Left lung (tissue), 10 donors: ENCODE results near the gene PPP1R9B. TPM values are rescaled to one million over a fixed set of nuclear protein-coding genes. Genes with fewer than 3 reads are reported as not detected.

Source experiments
- ATAC-seq: fragments of 200-7000 bp; cut with Tn5 transposase; one replicate; pipeline ENCODE4 v1.9.1; 2020; ENCODE audit warnings: moderate library complexity
- DNase-seq, 4 donors: peaks; one replicate each; pipeline ENCODE4 v3.0.0-alpha.2; 2013 to 2020
- H3K27ac ChIP-seq, 2 donors: fragments of 200-600 bp; sonication (generic) in 1 of 2; one replicate each; pipeline versions ENCODE4 v1.5.0 to v1.8.0; 2020 to 2021
- H3K27me3 ChIP-seq, 2 donors: fragments of 200-600 bp; sonication (generic) in 1 of 2; one replicate each; pipeline versions ENCODE4 v1.5.0 to v1.8.0; 2020 to 2021
- H3K36me3 ChIP-seq, 2 donors: fragments of 200-600 bp; sonication (generic) in 1 of 2; one replicate each; pipeline versions ENCODE4 v1.5.0 to v1.8.0; 2020 to 2021
- H3K4me1 ChIP-seq, 2 donors: fragments of 200-600 bp; one replicate each; pipeline ENCODE4 v1.8.0; 2021
- H3K4me3 ChIP-seq, 2 donors: fragments of 200-600 bp; sonication (generic) in 1 of 2; one replicate each; pipeline versions ENCODE4 v1.5.0 to v1.8.0; 2020 to 2021; ENCODE audit warnings: mild to moderate bottlenecking in 1 of 2
- H3K9me3 ChIP-seq, 2 donors: fragments of 200-600 bp; sonication (generic) in 1 of 2; one replicate each; pipeline versions ENCODE4 v1.5.0 to v1.8.0; 2020 to 2021
- intact Hi-C, 2 donors: fragments of 100-400 bp; cut with DNase I; formaldehyde crosslinking; loops; one replicate each; pipeline versions ENCODE4 v1.11.2 to v1.14.2; 2022
- polyA plus RNA-seq, 6 donors: library from polyadenylated mRNA; unstranded; fragments of 120-200 nt; gene quantifications; one replicate each; pipeline ENCODE4 v1.2.1, GENCODE V29; 2013; ENCODE audit not compliant: insufficient read length in 6 of 6
- total RNA-seq, 2 donors: library from RNA; stranded (reverse); fragmentation: NEBNext Ultra II Directional; extraction: Animal tissue kit (Norgen Biotek cat#: 25700); gene quantifications; one replicate each; pipeline ENCODE4 v1.2.1, GENCODE V29; 2021
- TF ChIP-seq, protein P1 (sequence below), 2 donors: fragments of 200-600 bp; sonication (generic) in 1 of 2; IDR thresholded peaks; one replicate each; pipeline versions ENCODE4 v1.5.0 to v1.8.0; 2021; ENCODE audit warnings: antibody characterized with exemption in 2 of 2
- donor health status: DM: no; HTN: yes; CAD: no.
- donor health status: DM: no; HTN: no; CAD: no.

PPP1R9B gene
- total and polyA plus RNA-seq, 8 donors: 53.4 to 86.6 (median 67.3) TPM

DNA sequence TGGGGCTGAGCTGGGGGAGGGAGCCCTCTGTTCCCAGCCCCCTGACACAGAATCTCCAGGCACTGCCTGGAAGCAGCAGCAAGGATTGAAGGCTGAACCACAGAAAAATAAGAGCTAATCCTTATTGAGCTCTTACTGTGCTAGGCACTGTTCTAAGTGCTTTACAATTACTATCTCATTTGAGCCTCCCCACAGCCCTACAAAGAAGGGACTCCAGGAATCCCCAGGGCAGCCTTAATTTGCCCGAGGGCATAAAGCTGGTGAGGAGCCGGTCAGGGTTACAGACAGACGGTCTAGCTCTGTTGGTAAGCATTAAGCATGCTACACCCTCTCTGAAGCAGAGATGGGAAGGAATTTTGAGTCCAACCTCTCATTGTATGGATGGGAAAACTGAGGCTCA, 27.5 kb downstream of the PPP1R9B start:
- H3K9me3 ChIP-seq: no peaks in the 10 kb centered on the region
- intact Hi-C loops: no loop called here
- DNase-seq (no peak), ATAC-seq (no peak)
- H3K4me1 ChIP-seq: peaks cover 0 to 10% of the 10 kb centered on the region in 2 donors
- H3K4me3 ChIP-seq: no peak overlapping the region
- no peak overlapping the region for H3K27ac ChIP-seq
- peaks cover 0 to 43% of the 10 kb centered on the region in 2 donors for H3K27me3 ChIP-seq
- no peaks in the 10 kb centered on the region for H3K36me3 ChIP-seq
- TF ChIP-seq, protein P1, sequence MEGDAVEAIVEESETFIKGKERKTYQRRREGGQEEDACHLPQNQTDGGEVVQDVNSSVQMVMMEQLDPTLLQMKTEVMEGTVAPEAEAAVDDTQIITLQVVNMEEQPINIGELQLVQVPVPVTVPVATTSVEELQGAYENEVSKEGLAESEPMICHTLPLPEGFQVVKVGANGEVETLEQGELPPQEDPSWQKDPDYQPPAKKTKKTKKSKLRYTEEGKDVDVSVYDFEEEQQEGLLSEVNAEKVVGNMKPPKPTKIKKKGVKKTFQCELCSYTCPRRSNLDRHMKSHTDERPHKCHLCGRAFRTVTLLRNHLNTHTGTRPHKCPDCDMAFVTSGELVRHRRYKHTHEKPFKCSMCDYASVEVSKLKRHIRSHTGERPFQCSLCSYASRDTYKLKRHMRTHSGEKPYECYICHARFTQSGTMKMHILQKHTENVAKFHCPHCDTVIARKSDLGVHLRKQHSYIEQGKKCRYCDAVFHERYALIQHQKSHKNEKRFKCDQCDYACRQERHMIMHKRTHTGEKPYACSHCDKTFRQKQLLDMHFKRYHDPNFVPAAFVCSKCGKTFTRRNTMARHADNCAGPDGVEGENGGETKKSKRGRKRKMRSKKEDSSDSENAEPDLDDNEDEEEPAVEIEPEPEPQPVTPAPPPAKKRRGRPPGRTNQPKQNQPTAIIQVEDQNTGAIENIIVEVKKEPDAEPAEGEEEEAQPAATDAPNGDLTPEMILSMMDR (IDR thresholded peaks at IDR 0.05): no peak

DNA sequence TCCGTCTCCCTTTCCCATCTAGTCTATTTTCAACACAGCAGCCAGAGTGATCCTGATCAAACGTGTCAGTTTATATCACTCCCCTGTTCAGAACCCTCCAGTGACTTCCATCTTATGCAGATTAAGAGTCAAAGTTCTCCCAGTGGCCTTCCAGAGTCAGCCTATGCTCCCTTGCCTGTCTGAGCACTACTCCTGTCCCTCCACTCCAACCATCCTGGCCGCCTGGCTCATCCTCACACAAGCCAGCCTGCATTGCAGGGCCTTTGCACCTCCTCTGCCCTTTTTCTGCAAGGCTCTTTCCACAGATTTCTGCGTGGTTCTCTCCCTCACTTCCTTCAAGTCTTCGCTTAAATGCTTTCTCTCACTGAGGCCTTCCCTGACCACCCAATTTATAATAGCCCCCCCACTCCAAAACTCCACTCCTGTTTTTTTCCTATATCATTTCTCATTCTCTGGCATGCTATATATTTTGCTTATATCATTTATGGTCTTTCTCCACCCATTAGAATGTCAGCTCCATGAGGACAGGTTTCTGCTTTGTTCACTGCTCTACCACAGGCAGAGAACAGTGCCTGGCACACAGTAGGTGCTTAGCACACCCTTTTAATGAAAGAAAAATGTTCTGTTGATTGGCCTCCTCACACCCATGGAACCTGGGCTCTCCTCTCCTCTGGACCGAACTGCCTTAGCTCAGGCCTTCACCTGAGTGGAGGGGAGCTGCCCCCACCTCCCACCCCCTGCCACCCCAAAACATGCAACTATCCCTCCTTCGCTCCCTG, 29.8 kb downstream of the PPP1R9B start:
- no peak overlapping the region for H3K27ac ChIP-seq
- intact Hi-C loops: no loop called here
- no peaks in the 10 kb centered on the region for H3K36me3 ChIP-seq
- H3K4me1 ChIP-seq: peaks cover 8 to 12% of the 10 kb centered on the region in 2 donors
- DNase-seq: no peak
- peaks cover 9 to 46% of the 10 kb centered on the region in 2 donors for H3K27me3 ChIP-seq
- TF ChIP-seq, protein P1 (IDR thresholded peaks at IDR 0.05): no peak
- no peak for ATAC-seq
- H3K4me3 ChIP-seq: no peak overlapping the region
- H3K9me3 ChIP-seq: no peaks in the 10 kb centered on the region

GRCh38 chr17:50118828-50119218, 31.7 kb downstream of the PPP1R9B start:
- Histone ChIP-seq H3K9me3 (no peaks in the 10 kb centered on the region), H3K27ac (no peak overlapping the region), H3K4me1 (peaks cover 8 to 12% of the 10 kb centered on the region in 2 donors), H3K36me3 (no peaks in the 10 kb centered on the region), H3K4me3 (no peak overlapping the region), H3K27me3 (peaks cover 9 to 59% of the 10 kb centered on the region in 2 donors)
- intact Hi-C loops: no loop called here
- DNase-seq: no peak
- ATAC-seq: no peak
- TF ChIP-seq, protein P1 (IDR thresholded peaks at IDR 0.05): no peak

GRCh38 chr17:50118076-50118827, 32.2 kb downstream of the PPP1R9B start:
- ATAC-seq (no peak), DNase-seq (no peak)
- intact Hi-C loops: no loop called here
- no peaks in the 10 kb centered on the region for H3K9me3 ChIP-seq
- TF ChIP-seq, protein P1 (IDR thresholded peaks at IDR 0.05): no peak
- no peak overlapping the region for H3K4me3 ChIP-seq
- H3K27ac ChIP-seq: no peak overlapping the region
- no peaks in the 10 kb centered on the region for H3K36me3 ChIP-seq
- peaks cover 9 to 53% of the 10 kb centered on the region in 2 donors for H3K27me3 ChIP-seq
- H3K4me1 ChIP-seq: peaks cover 8 to 10% of the 10 kb centered on the region in 2 donors
